OCI-LY3 (cell line): Measurements from ENCODE around the gene SLC15A2.

Experiments used
- CTCF ChIP-seq: fragments of 200-600, 300-600 bp; sonication (generic); IDR thresholded peaks from 2 replicates; pipeline ENCODE4 v1.5.1; 2014; ENCODE audit warnings: antibody characterized with exemption, low read length, low read depth
- EZH2phosphoT487 ChIP-seq: fragments of 200-600 bp; shearing (Covaris generic); IDR thresholded peaks from 2 replicates; pipeline ENCODE4 v1.6.1; 2018; ENCODE audit warnings: antibody characterized with exemption, mixed run types, low read depth

GRCh38 chr3:121963608-121964007 is 69.4 kb downstream of the SLC15A2 start:
- TF ChIP-seq CTCF = no peak
- no peak for TF ChIP-seq EZH2phosphoT487
